ENCODE results near the gene CNTNAP2. TPM values are rescaled to one million over a fixed set of nuclear protein-coding genes. Genes with fewer than 3 reads are reported as not detected.

Gene CNTNAP2
- total RNA-seq, 1 donor from 2014 or later: 5.4 TPM

- no peaks in the 10 kb centered on the region for H3K36me3 Mint-ChIP-seq (ENCODE audit: low read depth, unreplicated experiment)
- no peaks in the 10 kb centered on the region for H3K27me3 Mint-ChIP-seq (ENCODE audit: unreplicated experiment)
- no peak for DNase-seq (ENCODE audit: low spot score)
- H3K27ac Mint-ChIP-seq (ENCODE audit: unreplicated experiment): no peak overlapping the region
- TF ChIP-seq, protein P1, sequence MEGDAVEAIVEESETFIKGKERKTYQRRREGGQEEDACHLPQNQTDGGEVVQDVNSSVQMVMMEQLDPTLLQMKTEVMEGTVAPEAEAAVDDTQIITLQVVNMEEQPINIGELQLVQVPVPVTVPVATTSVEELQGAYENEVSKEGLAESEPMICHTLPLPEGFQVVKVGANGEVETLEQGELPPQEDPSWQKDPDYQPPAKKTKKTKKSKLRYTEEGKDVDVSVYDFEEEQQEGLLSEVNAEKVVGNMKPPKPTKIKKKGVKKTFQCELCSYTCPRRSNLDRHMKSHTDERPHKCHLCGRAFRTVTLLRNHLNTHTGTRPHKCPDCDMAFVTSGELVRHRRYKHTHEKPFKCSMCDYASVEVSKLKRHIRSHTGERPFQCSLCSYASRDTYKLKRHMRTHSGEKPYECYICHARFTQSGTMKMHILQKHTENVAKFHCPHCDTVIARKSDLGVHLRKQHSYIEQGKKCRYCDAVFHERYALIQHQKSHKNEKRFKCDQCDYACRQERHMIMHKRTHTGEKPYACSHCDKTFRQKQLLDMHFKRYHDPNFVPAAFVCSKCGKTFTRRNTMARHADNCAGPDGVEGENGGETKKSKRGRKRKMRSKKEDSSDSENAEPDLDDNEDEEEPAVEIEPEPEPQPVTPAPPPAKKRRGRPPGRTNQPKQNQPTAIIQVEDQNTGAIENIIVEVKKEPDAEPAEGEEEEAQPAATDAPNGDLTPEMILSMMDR (IDR thresholded peaks at IDR 0.05; ENCODE audit: unreplicated experiment): no peak
- no peak overlapping the region for H3K4me3 Mint-ChIP-seq (ENCODE audit: unreplicated experiment)
- H3K4me1 Mint-ChIP-seq (ENCODE audit: unreplicated experiment): no peaks in the 10 kb centered on the region
- peaks cover 9% of the 10 kb centered on the region for H3K9me3 Mint-ChIP-seq (ENCODE audit: unreplicated experiment)
Measured at GRCh38 chr7:147332988-147333387, 1216.4 kb downstream of the CNTNAP2 start.

DNA sequence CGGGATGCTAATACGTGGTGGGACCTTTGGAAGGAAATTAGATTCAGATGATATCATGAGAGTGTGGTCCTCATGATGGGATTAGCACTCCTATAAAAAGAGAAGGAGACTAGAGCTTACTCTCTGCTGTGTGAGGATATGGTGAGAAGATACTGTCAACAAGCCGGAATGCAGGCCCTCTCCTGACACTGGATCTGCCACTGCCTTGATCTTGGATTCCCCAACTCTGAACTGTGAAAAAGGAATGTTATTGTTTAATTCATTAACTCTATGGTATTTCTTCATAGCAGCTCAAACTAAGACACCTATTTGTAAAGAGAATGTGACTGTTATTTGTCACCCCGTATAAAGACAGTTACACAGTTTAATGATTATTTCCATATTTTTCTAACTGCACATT lies 1246.5 kb downstream of the CNTNAP2 start:
- H3K27me3 Mint-ChIP-seq (ENCODE audit: unreplicated experiment): no peaks in the 10 kb centered on the region
- TF ChIP-seq, protein P1 (IDR thresholded peaks at IDR 0.05; ENCODE audit: unreplicated experiment): no peak
- H3K4me3 Mint-ChIP-seq (ENCODE audit: unreplicated experiment): no peak overlapping the region
- H3K27ac Mint-ChIP-seq (ENCODE audit: unreplicated experiment): no peak overlapping the region
- H3K9me3 Mint-ChIP-seq (ENCODE audit: unreplicated experiment): peaks cover 6% of the 10 kb centered on the region
- no peak for DNase-seq (ENCODE audit: low spot score)
- no peaks in the 10 kb centered on the region for H3K36me3 Mint-ChIP-seq (ENCODE audit: low read depth, unreplicated experiment)
- H3K4me1 Mint-ChIP-seq (ENCODE audit: unreplicated experiment): no peaks in the 10 kb centered on the region

DNA sequence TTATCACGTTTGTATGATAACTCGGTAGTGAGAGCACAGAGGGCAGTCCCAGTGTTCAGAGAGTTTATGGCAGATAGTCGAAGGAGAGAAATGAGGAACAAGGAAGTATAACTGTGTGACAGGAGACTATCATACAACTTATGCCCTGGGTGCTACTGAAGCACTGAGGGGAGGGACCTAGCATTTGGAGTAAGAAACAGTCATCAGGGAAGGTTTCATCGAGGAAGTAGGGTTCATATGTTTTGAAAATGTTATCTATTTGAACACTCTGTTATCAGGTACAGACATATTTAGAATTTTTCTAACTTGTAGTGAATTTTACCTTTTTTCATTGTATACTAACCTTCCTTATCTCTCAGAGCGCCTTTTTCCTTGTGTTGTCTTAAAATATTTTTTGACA lies 1259.6 kb downstream of the CNTNAP2 start:
- Mint-ChIP-seq H3K27ac (ENCODE audit: unreplicated experiment) (no peak overlapping the region), H3K27me3 (ENCODE audit: unreplicated experiment) (no peaks in the 10 kb centered on the region), H3K4me3 (ENCODE audit: unreplicated experiment) (no peak overlapping the region), H3K36me3 (ENCODE audit: low read depth, unreplicated experiment) (no peaks in the 10 kb centered on the region), H3K4me1 (ENCODE audit: unreplicated experiment) (no peaks in the 10 kb centered on the region), H3K9me3 (ENCODE audit: unreplicated experiment) (no peaks in the 10 kb centered on the region)
- TF ChIP-seq, protein P1 (IDR thresholded peaks at IDR 0.05; ENCODE audit: unreplicated experiment): no peak
- no peak for DNase-seq (ENCODE audit: low spot score)

GRCh38 chr7:147380926-147381325 lies 1264.3 kb downstream of the CNTNAP2 start:
- H3K36me3 Mint-ChIP-seq (ENCODE audit: low read depth, unreplicated experiment): no peaks in the 10 kb centered on the region
- H3K9me3 Mint-ChIP-seq (ENCODE audit: unreplicated experiment): peaks cover 5% of the 10 kb centered on the region
- H3K27me3 Mint-ChIP-seq (ENCODE audit: unreplicated experiment): no peaks in the 10 kb centered on the region
- H3K4me3 Mint-ChIP-seq (ENCODE audit: unreplicated experiment): no peak overlapping the region
- no peak for DNase-seq (ENCODE audit: low spot score)
- TF ChIP-seq, protein P1 (IDR thresholded peaks at IDR 0.05; ENCODE audit: unreplicated experiment): no peak
- H3K27ac Mint-ChIP-seq (ENCODE audit: unreplicated experiment): no peak overlapping the region
- no peaks in the 10 kb centered on the region for H3K4me1 Mint-ChIP-seq (ENCODE audit: unreplicated experiment)

DNA sequence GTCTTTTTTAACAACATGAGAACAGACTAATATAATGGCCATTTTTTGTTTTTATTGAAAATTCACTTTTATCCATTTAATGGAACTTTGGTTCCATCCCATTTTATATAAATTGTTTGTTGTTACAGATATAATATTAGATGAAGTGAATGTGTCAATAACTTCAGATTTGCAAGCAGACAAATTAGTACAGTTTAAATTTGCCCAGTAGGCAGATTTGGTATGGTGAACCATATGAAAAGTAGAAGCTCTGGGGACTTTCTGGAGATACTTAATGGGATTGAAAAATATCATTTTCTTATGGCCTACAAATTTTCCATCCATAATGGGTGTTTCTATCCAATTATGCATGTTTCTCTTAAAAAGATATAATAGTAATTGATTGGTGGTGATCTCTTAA lies 1277.7 kb downstream of the CNTNAP2 start:
- Mint-ChIP-seq H3K9me3 (ENCODE audit: unreplicated experiment) (peaks cover 10% of the 10 kb centered on the region), H3K4me3 (ENCODE audit: unreplicated experiment) (no peak overlapping the region), H3K36me3 (ENCODE audit: low read depth, unreplicated experiment) (peaks cover 5% of the 10 kb centered on the region), H3K4me1 (ENCODE audit: unreplicated experiment) (no peaks in the 10 kb centered on the region), H3K27me3 (ENCODE audit: unreplicated experiment) (peaks cover 2% of the 10 kb centered on the region), H3K27ac (ENCODE audit: unreplicated experiment) (no peak overlapping the region)
- TF ChIP-seq, protein P1 (IDR thresholded peaks at IDR 0.05; ENCODE audit: unreplicated experiment): no peak
- DNase-seq (ENCODE audit: low spot score): no peak
